CD4-positive, alpha-beta T cell treated with Interleukin-1 beta for 1 hour (primary cell): Measurements from ENCODE around the gene STON1.
"Not testable (repeated sequence)": the region's sequence is repeated elsewhere in the genome, so short reads cannot be mapped to it uniquely, and the experiment has no call there.

Source experiments
- DNase-seq, 2 donors: peaks; one replicate each; pipeline ENCODE4 v3.0.0-alpha.2; 2020 to 2022

Gene STON1

DNA sequence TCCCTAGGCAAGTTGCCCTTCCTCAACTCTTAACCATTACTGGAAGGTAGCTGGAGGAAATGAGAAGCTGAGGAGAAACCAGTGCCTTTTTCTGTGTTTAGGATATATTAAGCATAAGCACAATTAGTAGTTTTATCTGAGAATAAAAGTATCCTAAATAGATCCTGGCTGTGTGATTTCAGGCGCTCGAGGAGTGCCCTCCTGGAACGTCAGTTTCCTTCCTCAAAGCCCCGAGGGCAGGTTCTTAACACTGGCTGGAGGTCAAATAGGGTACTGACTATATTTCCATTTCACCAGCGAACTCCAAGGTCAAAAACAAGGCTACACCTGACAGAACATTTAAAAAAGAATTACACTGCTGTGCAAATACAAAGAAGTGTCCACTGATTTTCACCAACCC, 1.5 kb upstream of the STON1 start:
- DNase-seq: no peak

DNA sequence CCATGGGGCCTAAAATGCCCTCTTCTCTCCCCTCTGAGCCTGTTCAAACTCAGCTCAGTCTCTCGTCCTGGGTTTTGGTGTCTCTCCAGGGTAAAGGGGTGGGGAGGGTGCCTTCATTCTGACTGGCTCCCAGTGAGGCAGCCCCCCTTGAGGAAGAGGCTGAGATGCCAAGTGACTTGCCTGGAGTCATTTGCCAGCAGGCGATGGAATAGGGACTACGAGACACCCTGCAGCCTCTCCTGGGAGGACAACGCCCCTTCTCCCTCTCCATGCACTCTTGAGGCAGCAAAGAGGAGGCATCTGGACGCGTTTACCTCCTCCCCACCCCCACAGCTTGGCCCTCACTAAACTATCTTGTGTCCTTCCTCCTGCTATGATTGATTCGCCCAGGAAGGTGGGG, 760 bp upstream of the STON1 start:
- DNase-seq: no peak

DNA sequence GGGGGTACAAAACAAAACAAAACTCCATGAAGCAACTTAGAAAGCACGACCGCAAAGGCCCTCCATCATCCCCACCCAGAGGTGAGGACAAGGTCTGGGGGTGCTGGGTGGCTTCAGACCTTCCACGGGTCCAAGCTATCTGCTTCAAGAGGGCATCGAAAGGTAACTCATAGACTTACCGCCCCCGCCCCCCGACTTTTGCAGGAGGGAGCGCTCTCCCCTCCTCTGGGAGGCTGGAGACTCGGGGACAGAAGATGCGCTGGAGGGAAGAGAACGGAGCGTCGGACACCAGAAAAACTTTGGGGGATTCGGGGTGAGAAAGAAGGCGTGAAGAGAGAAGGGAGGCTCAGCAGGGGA, 300 bp upstream of the STON1 start:
- no peak for DNase-seq

DNA sequence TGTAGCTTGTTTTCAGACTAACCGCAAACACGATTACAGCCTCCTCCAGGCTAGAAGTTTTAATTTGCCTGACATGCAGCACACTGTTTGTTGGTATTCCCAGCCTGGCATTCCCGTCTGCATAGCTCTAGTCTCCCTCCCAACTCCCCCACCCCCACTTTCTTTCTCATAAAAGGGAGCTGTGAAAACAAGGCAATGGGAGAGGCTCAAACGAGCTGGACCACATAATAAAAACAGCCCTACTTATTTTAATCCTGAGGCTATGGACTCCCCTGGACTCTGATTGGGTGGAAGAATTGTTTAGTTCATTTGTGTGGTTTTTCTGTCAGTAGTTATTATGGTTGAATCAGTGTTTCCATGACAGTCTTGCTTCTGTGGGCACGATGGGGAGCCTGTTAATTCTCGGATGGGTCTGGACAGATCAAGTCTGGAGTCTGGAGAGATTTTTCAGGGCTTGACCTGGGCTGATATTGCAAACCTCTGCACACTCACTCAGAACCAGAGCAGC, 1.2 kb downstream of the STON1 start:
- no peak for DNase-seq

DNA sequence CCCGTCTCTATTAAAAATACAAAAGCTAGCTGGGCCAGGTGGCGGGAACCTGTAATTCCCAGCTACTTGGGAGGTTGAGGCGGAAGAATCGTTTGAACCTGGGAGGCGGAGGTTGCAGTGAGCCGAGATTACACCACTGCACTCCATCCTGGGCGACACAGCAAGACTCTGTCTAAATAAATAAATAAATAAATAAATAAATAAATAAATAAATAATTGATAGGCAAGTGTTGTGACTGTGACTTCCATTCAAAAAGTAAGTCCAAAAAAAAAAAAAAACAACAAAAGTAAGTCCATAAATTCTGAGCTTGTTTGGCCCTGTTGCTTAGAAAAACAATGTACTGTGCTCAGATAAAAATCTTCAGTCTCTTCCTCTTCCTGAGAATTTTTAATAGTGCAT, 2.2 kb downstream of the STON1 start:
- no peak for DNase-seq

DNA sequence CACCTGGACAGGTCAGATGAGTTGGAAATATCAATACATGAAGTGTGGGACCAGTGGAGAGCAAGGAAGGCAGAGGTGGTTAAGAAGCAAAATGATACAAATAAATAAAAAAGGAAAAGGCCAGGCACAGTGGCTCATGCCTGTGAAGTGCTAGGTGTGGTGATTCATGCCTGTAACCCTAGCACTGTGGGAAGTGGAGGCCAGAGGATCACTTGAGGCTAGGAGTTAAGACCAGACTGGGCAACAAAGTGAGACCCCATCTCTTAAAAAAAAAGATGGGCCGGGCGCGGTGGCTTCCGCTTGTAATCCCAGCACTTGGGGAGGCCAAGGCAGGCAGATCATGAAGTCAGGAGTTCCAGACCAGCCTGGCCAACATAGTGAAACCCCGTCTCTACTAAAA, 2.9 kb downstream of the STON1 start:
- no peak for DNase-seq

DNA sequence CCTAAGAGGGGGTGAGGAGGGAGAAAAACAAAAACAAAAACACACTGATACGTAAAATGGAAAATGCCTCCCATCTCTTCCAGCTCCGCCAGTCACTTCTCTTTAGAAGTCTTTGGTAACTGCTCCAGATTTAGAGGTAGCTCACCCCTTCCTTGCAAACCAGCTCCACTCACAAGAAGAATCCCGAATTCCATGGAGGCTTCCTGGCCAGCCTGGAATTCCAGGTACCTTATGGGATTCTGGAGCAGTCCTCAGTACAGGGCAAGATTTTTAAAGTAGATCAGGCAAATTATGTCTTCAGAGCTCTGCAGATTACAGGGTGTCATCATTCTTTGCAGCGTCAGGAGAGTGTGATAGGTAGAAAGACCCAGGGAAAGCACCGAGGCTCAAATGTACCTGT, 4.8 kb downstream of the STON1 start:
- no peak for DNase-seq

DNA sequence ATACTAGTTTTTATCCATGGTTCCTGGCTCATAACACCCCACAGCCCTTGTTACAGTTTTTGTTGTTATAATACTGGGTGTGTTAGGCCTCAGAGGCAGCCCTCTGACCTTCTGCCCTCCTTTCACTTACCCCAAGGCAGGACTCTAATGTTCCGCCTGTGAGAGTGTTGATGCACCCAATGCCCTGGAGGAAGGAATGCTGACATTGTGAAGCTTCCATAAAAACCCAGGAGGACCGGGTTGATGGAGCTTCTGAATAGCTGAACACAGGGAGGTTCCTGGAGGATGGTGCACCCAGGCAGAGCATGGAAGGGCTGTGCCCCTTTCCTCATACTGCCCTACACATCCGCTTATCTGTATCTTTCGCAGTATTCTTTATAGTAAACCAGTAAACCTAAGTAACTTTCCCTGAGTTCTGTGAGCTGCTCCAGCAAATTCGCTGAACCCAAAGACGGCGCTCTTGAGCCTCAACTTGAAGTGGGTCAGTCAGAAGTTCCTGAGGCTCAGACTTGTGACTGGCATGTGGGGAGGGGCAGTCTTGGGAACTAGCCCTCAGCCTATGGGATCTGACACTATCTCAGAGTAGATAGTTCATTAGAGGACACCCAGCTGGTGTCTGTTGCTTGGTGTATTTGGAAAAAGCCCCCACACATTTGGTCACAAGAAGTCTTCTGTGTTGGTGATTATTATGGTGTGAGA, 10.4 kb downstream of the STON1 start:
- DNase-seq: no peak

DNA sequence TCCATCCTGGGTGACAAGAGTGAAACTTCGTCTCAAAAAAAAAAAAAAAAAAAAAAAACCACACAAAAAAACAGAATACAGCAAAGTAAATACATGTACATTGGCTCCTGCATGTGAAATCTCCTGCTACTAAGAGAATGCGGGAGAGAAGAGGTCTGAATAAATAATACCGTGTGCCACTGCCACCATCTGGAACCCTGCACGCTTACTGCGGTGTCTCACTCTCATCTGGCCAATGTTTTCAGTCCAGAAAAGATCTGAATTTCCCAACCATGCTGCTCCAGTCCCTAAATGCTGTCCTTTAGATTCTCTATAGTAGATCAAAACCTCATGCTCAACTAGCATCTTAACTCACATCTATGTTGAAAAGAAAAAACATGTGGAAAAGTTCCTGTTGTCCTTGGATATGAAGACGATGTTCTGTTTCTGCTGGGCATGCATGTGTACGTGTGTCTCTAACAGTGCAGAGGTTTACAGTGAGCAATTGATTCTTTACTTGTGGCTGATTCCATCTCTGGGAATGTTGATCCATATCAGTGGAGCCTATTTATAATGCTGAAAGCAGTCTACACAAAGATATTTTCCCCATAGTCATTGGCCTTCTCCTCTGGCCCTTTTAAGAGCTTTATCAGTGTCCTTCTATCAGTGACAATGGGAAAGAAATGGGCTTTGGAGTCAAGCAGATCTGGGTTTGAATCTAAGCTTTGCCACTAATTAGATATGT, 11.9 kb downstream of the STON1 start:
- DNase-seq: no peak

DNA sequence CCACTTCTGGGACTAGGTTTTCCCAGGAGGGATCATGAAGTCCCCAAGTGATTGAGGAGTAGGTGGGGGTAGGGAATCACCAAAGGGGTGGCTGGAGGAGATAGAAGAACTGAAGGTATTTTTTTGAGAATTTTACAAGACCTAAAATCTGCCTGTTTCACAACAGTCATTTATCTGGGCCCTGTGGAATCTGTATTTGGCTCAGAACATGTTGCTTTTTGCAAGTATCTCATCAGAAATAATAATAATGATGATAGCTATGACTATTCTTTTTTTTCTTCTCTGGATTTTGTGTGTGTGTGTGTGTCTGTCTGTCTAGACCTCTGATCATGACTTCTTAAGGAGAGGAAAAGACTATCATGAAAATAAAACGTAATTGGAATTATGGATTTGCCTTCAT, 13.9 kb downstream of the STON1 start:
- DNase-seq: no peak

DNA sequence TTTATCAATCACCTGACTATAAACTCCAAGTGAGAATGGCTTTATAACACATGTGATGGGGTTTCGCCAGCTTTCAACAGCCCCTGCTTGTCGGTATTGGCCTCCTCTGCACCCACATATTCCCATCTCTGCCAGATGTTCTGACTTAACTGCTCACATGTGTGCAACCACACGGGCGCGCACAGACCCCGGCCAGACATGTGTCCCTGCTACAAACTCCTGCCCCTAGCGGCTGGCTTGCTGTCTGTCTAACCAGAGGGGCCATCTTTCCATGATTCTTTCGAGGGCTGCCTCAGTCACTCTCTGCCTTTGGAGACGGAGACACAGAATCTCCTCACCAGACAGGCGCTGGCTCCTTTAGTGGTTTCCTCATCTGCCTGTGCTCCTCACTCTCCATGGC, 15.3 kb downstream of the STON1 start:
- no peak for DNase-seq

DNA sequence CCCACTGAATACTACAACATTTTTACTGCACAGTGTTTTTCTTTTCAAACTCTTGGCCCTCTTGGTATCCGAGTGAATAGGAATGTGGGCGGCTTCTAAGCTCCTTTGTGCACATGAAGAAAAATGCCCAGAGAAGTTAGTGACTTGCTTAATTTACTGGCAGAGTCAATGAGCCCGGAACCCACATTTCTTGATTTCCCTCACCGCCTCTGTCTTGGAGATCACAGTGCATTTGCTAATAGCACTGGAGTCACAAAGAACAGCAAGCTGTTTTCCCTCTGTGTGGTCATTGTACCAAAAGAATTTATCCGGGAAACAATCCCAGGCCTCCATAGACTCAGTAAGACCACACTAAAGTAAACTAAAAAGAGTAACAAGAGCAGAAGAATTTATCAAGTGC, 18.9 kb downstream of the STON1 start:
- DNase-seq: no peak

DNA sequence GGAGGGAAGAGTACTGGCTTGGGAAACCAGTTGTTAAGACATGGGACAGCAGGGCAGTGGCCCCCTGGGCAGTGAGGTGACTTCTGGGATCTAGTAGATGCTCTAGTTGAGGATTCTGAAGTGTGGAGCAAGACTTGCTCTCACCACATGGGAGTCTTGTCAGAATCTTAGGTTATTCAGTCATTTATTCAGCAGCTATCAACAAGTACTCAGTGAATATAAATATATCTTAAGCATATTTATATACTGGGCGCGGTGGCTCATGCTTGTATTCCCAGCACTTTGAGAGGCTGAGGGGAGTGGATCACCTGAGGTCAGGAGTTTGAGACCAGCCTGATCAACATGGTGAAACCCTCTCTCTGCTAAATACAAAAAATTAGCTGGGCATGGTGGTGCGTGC, 20.0 kb downstream of the STON1 start:
- DNase-seq: no peak

DNA sequence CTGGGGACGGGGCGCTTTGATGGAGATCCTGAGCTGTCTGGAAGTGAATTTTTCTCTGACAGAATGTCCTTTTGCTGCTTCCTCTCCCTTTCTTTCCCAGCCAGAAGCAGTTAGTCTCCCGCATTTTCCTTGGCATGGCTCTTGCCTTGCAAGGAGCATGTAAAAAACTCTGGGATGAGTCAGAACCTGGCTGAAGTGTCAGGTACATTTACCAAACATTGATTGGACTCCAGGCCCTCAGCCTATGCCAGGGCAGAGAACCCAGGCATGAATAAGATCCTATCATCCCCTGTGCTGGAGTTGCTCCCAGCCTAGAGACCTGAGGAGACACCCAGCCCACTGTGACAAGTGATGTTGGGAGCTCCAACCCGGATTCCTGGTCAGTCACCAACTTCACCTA, 21.6 kb downstream of the STON1 start:
- DNase-seq: no peak

DNA sequence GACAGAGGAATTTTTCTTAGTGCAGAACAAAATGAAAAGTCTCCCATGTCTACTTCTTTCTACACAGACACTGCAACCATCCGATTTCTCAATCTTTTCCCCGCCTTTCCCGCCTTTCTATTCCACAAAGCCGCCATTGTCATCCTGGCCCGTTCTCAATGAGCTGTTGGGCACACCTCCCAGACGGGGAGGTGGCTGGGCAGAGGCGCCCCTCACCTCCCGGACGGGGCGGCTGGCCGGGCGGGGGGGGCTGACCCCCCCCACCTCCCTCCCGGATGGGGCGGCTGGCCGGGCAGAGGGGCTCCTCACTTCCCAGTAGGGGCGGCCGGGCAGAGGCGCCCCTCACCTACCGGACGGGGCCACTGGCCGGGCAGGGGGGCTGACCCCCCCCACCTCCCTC, 25.1 kb downstream of the STON1 start:
- DNase-seq: not testable (repeated sequence)

DNA sequence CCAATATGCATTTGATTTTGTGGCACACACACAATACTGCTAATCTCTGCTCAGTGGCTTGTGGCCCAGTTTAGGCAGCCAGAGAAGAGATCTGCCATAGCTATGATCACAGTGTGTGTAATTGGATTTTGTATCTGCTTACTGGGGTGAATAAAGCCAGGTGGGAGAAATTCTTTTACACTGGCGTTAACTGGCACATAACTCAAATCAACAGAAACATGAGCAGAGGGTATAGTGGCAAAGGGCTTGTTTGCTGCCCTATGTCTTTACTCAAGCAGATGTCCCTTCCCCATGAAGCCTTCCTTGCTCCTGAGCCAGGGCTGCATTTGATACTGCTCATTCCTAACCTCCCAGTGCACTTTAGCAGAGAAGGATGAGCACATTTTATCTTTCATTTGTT, 28.5 kb downstream of the STON1 start:
- DNase-seq: no peak

DNA sequence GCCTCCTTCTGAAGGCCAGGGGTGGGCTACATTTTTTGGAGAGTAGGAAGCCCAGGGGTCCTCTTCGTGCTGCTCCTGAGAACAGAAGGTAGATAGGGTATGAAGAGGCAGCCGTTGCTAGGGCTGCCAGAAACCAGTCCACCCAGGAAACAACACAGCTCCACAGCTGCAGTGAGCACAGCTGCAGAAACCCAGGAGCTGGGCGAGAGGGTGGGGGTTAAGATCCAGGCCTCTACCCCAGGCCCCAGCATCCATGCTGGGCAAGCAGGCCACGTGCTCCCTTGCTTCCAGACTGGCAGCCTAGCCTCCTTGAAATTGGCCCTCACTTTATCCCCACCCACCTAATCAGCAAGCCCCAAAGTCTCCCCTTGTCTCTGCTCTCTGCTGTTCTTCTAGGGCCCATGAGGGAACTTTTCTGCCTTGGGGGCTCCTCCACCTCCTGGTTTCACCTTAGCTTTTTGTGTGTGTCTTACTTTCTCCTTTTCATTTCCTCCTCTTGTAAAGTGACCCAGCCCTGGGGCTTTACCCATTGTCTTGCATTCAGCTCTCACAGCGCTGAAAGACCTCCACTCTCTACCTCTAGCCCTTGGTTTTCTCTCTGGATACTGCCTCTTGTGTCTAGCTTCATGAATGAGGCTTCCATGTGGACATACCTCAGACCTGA, 30.7 kb downstream of the STON1 start:
- DNase-seq: no peak

DNA sequence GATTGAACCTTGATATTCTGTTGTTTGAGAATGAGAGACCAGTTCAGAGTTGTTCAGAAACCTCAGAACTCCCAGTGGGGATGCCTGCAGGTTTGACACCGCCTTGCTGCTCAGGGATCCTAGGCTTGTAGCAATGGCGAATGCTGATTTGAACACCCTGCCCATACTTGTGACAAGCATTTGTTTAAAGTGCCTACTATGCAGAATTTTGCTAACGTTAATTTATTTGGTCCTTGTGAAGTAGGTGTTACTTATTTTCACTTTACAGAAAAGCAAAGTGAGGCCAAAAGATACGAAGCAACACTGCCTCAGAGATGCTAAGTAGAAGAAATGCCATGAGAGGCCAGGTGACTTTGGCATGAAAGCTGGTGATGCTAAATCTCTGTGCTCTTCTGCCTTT, 32.3 kb downstream of the STON1 start:
- no peak for DNase-seq

DNA sequence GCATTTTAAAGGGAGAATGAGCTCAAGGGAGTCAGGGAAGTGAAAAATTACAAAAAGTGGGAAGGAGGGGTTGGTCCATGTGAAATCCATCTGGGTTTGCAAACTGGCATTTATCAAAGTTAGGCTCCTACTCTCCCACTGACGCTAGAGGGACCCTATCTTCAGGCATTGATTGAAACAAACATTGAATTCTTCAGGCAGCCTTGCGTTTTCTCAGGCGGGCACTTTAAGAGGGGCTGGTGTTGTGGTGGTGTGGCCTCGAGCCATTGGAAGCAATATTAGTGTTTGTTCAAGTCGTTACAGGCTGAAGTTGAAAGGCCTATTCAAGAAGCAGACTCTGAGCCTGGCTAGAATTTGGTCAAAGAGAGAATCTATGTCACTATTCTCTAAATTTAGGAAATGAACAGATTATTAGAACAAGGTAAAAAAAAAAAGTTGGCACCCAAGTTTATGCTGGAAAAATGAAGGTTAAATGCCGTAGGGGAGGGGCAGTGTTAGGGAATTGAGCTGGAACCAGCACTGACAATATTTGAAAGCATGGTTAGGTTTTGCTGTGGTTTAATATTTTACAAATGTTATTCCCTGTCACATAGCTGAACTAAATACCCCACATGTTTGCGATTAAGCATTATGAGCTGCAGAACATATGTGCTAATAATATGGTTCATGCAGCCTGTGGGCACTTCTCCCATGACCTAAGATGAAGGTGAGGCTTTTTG, 36.8 kb downstream of the STON1 start:
- no peak for DNase-seq

DNA sequence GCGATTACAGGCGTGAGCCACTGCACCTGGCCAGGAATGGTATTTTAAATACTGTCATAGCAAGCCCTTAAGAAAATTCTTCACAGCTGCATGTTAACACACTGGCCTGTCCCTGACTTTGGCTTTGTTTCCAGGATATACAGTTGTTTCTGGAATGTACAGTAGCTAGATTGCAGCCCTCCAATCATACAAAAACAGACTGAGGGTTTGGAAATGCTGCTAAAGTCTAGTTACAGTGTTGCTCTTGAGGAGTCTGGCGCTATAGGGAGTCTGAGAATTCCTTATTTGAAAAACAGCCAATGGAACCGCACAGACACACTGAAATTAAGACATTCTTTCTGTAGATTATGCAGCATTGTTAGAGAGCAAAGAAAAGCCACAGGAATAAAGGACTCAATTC, 37.7 kb downstream of the STON1 start:
- DNase-seq: no peak

DNA sequence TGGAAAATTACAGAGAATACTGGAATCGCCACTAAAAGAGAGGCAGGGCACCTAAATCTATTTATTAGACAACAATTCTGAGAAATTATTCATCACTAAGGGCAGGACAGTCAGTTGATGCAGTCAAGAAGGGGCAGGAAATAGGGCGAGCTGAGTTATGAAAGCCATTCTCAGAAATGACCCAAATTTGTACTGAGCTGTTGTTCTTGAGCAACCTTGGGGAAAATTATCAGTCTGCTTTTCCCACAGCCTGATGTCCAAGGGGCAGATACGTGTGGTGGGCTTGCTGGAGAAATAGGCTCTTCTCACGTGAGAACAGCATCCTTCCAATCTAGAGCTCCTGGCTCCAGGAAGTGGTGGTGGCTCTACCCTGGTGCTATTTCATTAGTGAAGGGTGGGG, 38.6 kb downstream of the STON1 start:
- no peak for DNase-seq

DNA sequence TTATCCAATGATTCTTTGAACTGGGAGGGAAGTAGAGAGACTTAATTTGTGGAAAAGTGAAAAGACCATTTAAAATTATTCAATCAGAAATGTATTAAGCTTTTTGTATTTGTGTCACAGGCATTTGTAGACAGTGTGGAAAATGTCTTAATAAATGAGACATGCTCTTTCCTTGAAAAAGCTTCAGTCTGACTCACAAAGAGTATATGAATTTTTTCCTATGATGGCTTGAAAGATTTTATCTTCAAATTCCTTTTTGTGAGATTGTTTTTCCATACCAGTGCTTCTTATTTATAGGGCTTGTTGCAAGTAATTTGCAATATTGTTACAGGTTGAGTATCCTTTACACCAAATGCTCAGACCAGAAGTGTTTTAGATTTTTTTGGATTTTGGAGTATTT, 39.5 kb downstream of the STON1 start:
- no peak for DNase-seq

DNA sequence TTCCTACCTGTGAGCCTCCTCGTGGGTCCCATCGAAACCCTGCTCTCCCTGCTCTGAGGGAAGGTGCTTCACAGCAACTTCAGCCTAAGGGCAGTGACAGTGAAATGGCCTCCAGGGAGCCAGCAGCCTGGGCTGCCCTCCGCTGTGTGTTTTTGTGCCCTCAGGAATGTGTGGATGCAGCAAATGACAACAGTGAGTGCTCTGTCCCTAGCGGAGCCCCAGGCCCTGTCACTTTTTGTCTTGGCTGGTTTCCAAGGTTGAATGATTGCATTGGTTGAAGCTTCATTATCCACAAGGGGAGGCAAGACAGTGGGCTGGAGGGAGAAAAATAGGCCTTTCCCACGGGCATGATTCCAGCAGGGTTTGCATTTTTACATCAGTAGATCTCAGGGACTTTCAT, 42.9 kb downstream of the STON1 start:
- no peak for DNase-seq
